Measurements from ENCODE around the gene GAB3. TPM values are rescaled to one million over a fixed set of nuclear protein-coding genes. Genes with fewer than 3 reads are reported as not detected.
A peak's percentile ranks its signal among the peaks of the same experiment; 100 is the strongest.

GAB3 gene
- total and polyA plus RNA-seq, 2 of the 4 experiments (the other 2 are of a cell fraction) = 2.2 to 3.7 TPM

DNA sequence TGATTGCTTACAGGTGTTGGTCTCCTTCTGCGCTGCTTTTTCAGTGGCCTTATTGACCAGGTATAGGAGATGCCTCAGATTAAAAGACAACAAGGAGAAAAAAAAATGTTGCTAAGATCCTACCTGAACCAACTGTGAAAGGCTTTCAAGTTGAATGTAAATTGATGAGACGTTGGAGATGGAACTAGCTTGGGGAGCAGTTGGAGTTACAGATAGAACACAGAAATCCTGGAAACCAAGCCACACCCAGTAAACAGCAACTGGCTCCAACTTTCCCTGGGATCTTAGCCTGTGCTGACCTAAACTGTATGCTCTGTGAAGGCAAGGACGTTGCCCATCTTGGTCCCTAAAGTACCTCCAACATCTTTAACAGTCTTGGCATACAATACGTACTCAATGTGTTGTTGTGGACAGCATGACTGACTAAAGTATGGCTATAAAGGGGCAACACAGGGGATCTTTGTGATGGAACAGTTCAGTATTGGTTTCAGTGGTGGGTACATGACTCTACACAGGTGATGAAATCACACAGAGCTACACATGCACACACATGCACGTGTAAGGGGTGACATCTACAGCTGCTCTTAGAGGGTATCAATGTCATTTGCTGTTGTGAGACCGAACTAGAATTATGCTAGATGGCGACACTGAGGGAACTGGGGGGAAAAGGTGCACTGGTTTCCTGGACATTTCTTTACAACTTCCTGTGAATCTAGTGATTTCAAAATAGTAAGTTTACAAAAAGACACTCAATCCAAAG is 22.3 kb downstream of the GAB3 start:
- Histone ChIP-seq H3K79me1 (ENCODE audit: low read depth in 1 of 2, low read length in 2 of 2) (peaks cover 0 to 3% of the 10 kb centered on the region in 2 experiments; a peak in 1 of 4 replicates), H3K14ac (replicated peaks; ENCODE audit: low read depth, low read length) (no peak overlapping the region; the same call in 1 of the 2 replicates), H3K27me3 (ENCODE audit: control insufficient read depth, insufficient read depth, low read length) (no peaks in the 10 kb centered on the region), H2BK15ac (ENCODE audit: low read depth, low read length) (peak overlapping the region; percentile 77; the same call in 2 of the 3 replicates), H3K4me2 (ENCODE audit: low read depth, low read length) (no peak overlapping the region), H3K4me1 (ENCODE audit: control insufficient read depth, insufficient read depth, low read length) (peaks cover 33% of the 10 kb centered on the region), H3K18ac (ENCODE audit: low read depth, low read length) (peak overlapping the region; percentile 83; the same call in 1 of the 2 replicates), H3K36me3 (ENCODE audit: control insufficient read depth, insufficient read depth, low read length) (no peaks in the 10 kb centered on the region), H4K5ac (ENCODE audit: low read depth, low read length) (peak overlapping the region; percentile 19), H3K56ac (ENCODE audit: extremely low read depth, insufficient read depth, low read length) (no peak overlapping the region), H4K20me1 (ENCODE audit: insufficient read depth, low read length) (no peaks in the 10 kb centered on the region), H2BK20ac (ENCODE audit: low read depth, low read length) (peak overlapping the region; percentile 27; the same call in 1 of the 2 replicates), H4K91ac (ENCODE audit: insufficient read depth, low read depth, low read length) (peak overlapping the region; percentile 48; the same call in 1 of the 2 replicates), H2BK5ac (ENCODE audit: low read depth, low read length, poor library complexity, severe bottlenecking) (peak overlapping the region; percentile 87), H3K9ac (ENCODE audit: low read depth, low read length) (no peak overlapping the region), H3K23ac (ENCODE audit: low read depth, low read length) (no peak overlapping the region), H3K4me3 (ENCODE audit: insufficient read depth, low read depth, low read length) (no peak overlapping the region), H3K4ac (ENCODE audit: low read depth, low read length) (peak overlapping the region; percentile 67), H3K9me1 (ENCODE audit: insufficient read depth, low read length) (peaks cover 15% of the 10 kb centered on the region; the same call in 1 of the 2 replicates), H3K9me3 (ENCODE audit: control insufficient read depth, insufficient read depth, low read length) (no peaks in the 10 kb centered on the region), H2AK9ac (replicated peaks; ENCODE audit: low read depth, low read length, poor library complexity) (no peak overlapping the region), H2BK120ac (ENCODE audit: low read depth, low read length) (peak overlapping the region; percentile 69), H4K8ac (ENCODE audit: low read depth in 2 of 2, low read length in 2 of 2) (peak overlapping the region in 1 of 2 experiments; percentile 55; a peak in 1 of 4 replicates), H2AFZ (replicated peaks; ENCODE audit: low read length, poor library complexity) (no peak overlapping the region), H3K27ac (ENCODE audit: insufficient read depth, low read length) (no peak overlapping the region), H2AK5ac (ENCODE audit: low read depth, low read length) (peak overlapping the region; percentile 80)
- no CpG with 5 or more reads among the region's 7 CpGs for WGBS, 2 experiments (ENCODE audit: extremely low coverage in 2 of 2, insufficient read length in 1 of 2)
- POLR2A ChIA-PET (ENCODE audit: unreplicated experiment) = no interaction called here
- in situ Hi-C loops (cut with MboI; ENCODE audit: low sequenced_read_pairs) (loop anchor here (25.0 kb wide), 1 partner anchor 141 kb away; the partner anchor contains the start of gene CTAG1A), dilution Hi-C loops (cut with HindIII; ENCODE audit: low sequenced_read_pairs, unreplicated experiment) (no loop called here), intact Hi-C loops (cut with micrococcal nuclease) (no loop called here)
- TF ChIP-seq, protein P1, sequence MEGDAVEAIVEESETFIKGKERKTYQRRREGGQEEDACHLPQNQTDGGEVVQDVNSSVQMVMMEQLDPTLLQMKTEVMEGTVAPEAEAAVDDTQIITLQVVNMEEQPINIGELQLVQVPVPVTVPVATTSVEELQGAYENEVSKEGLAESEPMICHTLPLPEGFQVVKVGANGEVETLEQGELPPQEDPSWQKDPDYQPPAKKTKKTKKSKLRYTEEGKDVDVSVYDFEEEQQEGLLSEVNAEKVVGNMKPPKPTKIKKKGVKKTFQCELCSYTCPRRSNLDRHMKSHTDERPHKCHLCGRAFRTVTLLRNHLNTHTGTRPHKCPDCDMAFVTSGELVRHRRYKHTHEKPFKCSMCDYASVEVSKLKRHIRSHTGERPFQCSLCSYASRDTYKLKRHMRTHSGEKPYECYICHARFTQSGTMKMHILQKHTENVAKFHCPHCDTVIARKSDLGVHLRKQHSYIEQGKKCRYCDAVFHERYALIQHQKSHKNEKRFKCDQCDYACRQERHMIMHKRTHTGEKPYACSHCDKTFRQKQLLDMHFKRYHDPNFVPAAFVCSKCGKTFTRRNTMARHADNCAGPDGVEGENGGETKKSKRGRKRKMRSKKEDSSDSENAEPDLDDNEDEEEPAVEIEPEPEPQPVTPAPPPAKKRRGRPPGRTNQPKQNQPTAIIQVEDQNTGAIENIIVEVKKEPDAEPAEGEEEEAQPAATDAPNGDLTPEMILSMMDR (conservative IDR thresholded peaks at IDR 0.05; ENCODE audit: low read depth, low read length) = no peak
- TF ChIP-seq RFX5 (IDR thresholded peaks at IDR 0.05; ENCODE audit: low read depth, low read length) (no peak), MAZ (IDR thresholded peaks at IDR 0.05; ENCODE audit: borderline replicate concordance, low read depth, low read length) (no peak), POLR2A (IDR thresholded peaks at IDR 0.05; ENCODE audit: low read depth, low read length) (no peak), MAFK (IDR thresholded peaks at IDR 0.05; ENCODE audit: low read depth, low read length) (no peak), CEBPB (IDR thresholded peaks at IDR 0.05; ENCODE audit: low read depth, low read length) (no peak), FOS (IDR thresholded peaks at IDR 0.05; ENCODE audit: low read depth, low read length) (no peak), SMC3 (IDR thresholded peaks at IDR 0.05; ENCODE audit: low read depth, low read length) (no peak), NFE2L2 (IDR thresholded peaks at IDR 0.05; ENCODE audit: low read depth, low read length) (no peak), BHLHE40 (IDR thresholded peaks at IDR 0.05; ENCODE audit: low read depth, low read length) (no peak)
- TF ChIP-seq, protein P2, sequence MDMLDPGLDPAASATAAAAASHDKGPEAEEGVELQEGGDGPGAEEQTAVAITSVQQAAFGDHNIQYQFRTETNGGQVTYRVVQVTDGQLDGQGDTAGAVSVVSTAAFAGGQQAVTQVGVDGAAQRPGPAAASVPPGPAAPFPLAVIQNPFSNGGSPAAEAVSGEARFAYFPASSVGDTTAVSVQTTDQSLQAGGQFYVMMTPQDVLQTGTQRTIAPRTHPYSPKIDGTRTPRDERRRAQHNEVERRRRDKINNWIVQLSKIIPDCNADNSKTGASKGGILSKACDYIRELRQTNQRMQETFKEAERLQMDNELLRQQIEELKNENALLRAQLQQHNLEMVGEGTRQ (IDR thresholded peaks at IDR 0.05; ENCODE audit: low read depth, low read length) = no peak
- CTCF ChIA-PET = interaction anchor here (1.1 kb wide), 1 partner anchor 20 kb away, joined by 3 read pairs; no protein-coding TSS in a partner anchor
- no TSS peak for BruUV-seq (replicated peaks)
- no peak for ATAC-seq (ENCODE audit: low read depth)
- no peak for DNase-seq
